ENCODE measurements around the gene TMEM201.

Gene TMEM201

GRCh38 chr1:9539829-9540550 is 48.7 kb upstream of the TMEM201 start (continued):
- TF ChIP-seq TCF7L2 (IDR thresholded peaks at IDR 0.05; ENCODE audit: borderline replicate concordance, low read depth, low read length): no peak
- TF ChIP-seq KLF8 (tag by site-specific recombination; IDR thresholded peaks at IDR 0.05): peak; percentile 86; the same call in 1 of the 2 replicates
- TF ChIP-seq, protein P1, sequence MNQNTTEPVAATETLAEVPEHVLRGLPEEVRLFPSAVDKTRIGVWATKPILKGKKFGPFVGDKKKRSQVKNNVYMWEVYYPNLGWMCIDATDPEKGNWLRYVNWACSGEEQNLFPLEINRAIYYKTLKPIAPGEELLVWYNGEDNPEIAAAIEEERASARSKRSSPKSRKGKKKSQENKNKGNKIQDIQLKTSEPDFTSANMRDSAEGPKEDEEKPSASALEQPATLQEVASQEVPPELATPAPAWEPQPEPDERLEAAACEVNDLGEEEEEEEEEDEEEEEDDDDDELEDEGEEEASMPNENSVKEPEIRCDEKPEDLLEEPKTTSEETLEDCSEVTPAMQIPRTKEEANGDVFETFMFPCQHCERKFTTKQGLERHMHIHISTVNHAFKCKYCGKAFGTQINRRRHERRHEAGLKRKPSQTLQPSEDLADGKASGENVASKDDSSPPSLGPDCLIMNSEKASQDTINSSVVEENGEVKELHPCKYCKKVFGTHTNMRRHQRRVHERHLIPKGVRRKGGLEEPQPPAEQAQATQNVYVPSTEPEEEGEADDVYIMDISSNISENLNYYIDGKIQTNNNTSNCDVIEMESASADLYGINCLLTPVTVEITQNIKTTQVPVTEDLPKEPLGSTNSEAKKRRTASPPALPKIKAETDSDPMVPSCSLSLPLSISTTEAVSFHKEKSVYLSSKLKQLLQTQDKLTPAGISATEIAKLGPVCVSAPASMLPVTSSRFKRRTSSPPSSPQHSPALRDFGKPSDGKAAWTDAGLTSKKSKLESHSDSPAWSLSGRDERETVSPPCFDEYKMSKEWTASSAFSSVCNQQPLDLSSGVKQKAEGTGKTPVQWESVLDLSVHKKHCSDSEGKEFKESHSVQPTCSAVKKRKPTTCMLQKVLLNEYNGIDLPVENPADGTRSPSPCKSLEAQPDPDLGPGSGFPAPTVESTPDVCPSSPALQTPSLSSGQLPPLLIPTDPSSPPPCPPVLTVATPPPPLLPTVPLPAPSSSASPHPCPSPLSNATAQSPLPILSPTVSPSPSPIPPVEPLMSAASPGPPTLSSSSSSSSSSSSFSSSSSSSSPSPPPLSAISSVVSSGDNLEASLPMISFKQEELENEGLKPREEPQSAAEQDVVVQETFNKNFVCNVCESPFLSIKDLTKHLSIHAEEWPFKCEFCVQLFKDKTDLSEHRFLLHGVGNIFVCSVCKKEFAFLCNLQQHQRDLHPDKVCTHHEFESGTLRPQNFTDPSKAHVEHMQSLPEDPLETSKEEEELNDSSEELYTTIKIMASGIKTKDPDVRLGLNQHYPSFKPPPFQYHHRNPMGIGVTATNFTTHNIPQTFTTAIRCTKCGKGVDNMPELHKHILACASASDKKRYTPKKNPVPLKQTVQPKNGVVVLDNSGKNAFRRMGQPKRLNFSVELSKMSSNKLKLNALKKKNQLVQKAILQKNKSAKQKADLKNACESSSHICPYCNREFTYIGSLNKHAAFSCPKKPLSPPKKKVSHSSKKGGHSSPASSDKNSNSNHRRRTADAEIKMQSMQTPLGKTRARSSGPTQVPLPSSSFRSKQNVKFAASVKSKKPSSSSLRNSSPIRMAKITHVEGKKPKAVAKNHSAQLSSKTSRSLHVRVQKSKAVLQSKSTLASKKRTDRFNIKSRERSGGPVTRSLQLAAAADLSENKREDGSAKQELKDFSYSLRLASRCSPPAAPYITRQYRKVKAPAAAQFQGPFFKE (tag by site-specific recombination; IDR thresholded peaks at IDR 0.05; ENCODE audit: borderline replicate concordance): no peak
- TF ChIP-seq ZNF449 (tag by site-specific recombination; IDR thresholded peaks at IDR 0.05): 0 out of 2 replicates have a peak, but pooled peaks have one; percentile 16
- TF ChIP-seq, protein P2, sequence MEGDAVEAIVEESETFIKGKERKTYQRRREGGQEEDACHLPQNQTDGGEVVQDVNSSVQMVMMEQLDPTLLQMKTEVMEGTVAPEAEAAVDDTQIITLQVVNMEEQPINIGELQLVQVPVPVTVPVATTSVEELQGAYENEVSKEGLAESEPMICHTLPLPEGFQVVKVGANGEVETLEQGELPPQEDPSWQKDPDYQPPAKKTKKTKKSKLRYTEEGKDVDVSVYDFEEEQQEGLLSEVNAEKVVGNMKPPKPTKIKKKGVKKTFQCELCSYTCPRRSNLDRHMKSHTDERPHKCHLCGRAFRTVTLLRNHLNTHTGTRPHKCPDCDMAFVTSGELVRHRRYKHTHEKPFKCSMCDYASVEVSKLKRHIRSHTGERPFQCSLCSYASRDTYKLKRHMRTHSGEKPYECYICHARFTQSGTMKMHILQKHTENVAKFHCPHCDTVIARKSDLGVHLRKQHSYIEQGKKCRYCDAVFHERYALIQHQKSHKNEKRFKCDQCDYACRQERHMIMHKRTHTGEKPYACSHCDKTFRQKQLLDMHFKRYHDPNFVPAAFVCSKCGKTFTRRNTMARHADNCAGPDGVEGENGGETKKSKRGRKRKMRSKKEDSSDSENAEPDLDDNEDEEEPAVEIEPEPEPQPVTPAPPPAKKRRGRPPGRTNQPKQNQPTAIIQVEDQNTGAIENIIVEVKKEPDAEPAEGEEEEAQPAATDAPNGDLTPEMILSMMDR (tag by site-specific recombination; IDR thresholded peaks at IDR 0.05): peak; percentile 13; the same call in 1 of the 2 replicates
- peak; percentile 46 for TF ChIP-seq ZXDB (tag by site-specific recombination; IDR thresholded peaks at IDR 0.05)
- no peak for TF ChIP-seq ZNF24 (tag by site-specific recombination; IDR thresholded peaks at IDR 0.05)
- peak; percentile 44; the same call in 1 of the 2 replicates for TF ChIP-seq ZNF629 (tag by site-specific recombination; IDR thresholded peaks at IDR 0.05)
- peak; percentile 60 for TF ChIP-seq EGR2 (tag by site-specific recombination; IDR thresholded peaks at IDR 0.05; ENCODE audit: low read depth)
- no peak for TF ChIP-seq ZNF169 (tag by site-specific recombination; IDR thresholded peaks at IDR 0.05)
- no peak for TF ChIP-seq ZNF830 (tag by site-specific recombination; IDR thresholded peaks at IDR 0.05; ENCODE audit: low read depth)
- TF ChIP-seq ZNF560 (tag by site-specific recombination; IDR thresholded peaks at IDR 0.05; ENCODE audit: borderline replicate concordance): no peak
- no peak for TF ChIP-seq ATF2 (tag by site-specific recombination; IDR thresholded peaks at IDR 0.05; ENCODE audit: low read depth)
- TF ChIP-seq ZBTB21 (tag by site-specific recombination; IDR thresholded peaks at IDR 0.05): no peak
- TF ChIP-seq ZNF211 (tag by site-specific recombination; IDR thresholded peaks at IDR 0.05; ENCODE audit: low read depth): no peak
- TF ChIP-seq, protein P3, sequence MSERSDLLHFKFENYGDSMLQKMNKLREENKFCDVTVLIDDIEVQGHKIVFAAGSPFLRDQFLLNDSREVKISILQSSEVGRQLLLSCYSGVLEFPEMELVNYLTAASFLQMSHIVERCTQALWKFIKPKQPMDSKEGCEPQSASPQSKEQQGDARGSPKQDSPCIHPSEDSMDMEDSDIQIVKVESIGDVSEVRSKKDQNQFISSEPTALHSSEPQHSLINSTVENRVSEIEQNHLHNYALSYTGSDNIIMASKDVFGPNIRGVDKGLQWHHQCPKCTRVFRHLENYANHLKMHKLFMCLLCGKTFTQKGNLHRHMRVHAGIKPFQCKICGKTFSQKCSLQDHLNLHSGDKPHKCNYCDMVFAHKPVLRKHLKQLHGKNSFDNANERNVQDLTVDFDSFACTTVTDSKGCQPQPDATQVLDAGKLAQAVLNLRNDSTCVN (tag by site-specific recombination; optimal IDR thresholded peaks at IDR 0.05): peak; percentile 80
- peak; percentile 21; the same call in 1 of the 2 replicates for TF ChIP-seq PRDM10 (tag by site-specific recombination; IDR thresholded peaks at IDR 0.05)
- TF ChIP-seq ZNF76 (tag by site-specific recombination; IDR thresholded peaks at IDR 0.05; ENCODE audit: borderline replicate concordance, low read depth): 0 out of 2 replicates have a peak, but pooled peaks have one; percentile 21
- TF ChIP-seq KLF9 (tag by site-specific recombination; IDR thresholded peaks at IDR 0.05; ENCODE audit: low read depth): peak; percentile 90
- TF ChIP-seq, protein P4, sequence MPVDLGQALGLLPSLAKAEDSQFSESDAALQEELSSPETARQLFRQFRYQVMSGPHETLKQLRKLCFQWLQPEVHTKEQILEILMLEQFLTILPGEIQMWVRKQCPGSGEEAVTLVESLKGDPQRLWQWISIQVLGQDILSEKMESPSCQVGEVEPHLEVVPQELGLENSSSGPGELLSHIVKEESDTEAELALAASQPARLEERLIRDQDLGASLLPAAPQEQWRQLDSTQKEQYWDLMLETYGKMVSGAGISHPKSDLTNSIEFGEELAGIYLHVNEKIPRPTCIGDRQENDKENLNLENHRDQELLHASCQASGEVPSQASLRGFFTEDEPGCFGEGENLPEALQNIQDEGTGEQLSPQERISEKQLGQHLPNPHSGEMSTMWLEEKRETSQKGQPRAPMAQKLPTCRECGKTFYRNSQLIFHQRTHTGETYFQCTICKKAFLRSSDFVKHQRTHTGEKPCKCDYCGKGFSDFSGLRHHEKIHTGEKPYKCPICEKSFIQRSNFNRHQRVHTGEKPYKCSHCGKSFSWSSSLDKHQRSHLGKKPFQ (tag by site-specific recombination; IDR thresholded peaks at IDR 0.05): no peak
